HAP-1 (cell line): ENCODE results near the gene WDR19.
"Not testable (repeated sequence)": the region's sequence is repeated elsewhere in the genome, so short reads cannot be mapped to it uniquely, and the experiment has no call there.

Experiments
- DNase-seq, 2 experiments: peaks; one replicate each; pipeline ENCODE4 v3.0.0-alpha.2; 2016 to 2020; ENCODE audit warnings: low spot score in 2 of 2
- H3K27me3 ChIP-seq: fragments of 250-450 bp; sonication (Bioruptor Pico); 2 replicates; pipeline ENCODE4 v1.5.1; 2020; ENCODE audit warnings: low read depth, mild to moderate bottlenecking, moderate library complexity
- H3K36me3 ChIP-seq: fragments of 250-450 bp; sonication (Bioruptor Pico); replicated peaks from 2 replicates; pipeline ENCODE4 v1.5.1; 2020; ENCODE audit warnings: mild to moderate bottlenecking
- H3K4me1 ChIP-seq: fragments of 250-450 bp; sonication (Bioruptor Pico); 2 replicates; pipeline ENCODE4 v1.5.1; 2020; ENCODE audit warnings: mild to moderate bottlenecking
- H3K4me3 ChIP-seq: fragments of 250-450 bp; sonication (Bioruptor Pico); 2 replicates; pipeline ENCODE4 v1.5.1; 2020; ENCODE audit warnings: mild to moderate bottlenecking, moderate library complexity
- H3K9me3 ChIP-seq: fragments of 250-450 bp; sonication (Bioruptor Pico); 2 replicates; pipeline ENCODE4 v1.5.1; 2020; ENCODE audit warnings: mild to moderate bottlenecking, moderate library complexity
- in situ Hi-C: fragments of 300-500 bp; cut with MboI; formaldehyde crosslinking; loops from 3 replicates; pipeline ENCODE4 v1.14.3; 2020; ENCODE audit warnings: low sequenced_read_pairs, inconsistent platforms, mixed read lengths

Gene WDR19

DNA sequence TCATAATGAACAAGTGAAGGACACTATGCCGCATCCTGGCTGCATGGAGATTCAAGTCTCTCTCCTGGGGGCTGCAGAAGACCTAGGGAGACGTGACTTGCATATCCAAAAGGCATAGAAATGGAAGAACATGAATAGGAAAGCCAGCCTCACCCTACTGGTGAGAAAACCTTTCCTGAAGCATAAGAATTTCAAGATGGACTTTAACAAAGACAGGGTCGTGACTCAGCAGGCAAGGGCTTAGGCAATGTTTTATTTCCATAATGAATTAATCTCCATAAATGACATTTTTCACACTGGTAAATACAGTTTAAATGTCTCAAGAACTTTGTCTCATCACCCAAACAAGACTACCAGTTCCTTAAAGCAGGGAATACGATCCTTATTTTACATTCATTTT lies 104.9 kb downstream of the WDR19 start:
- Histone ChIP-seq H3K27me3 (no peaks in the 10 kb centered on the region), H3K36me3 (peaks cover 39% of the 10 kb centered on the region), H3K4me1 (no peaks in the 10 kb centered on the region), H3K4me3 (no peak overlapping the region), H3K9me3 (no peaks in the 10 kb centered on the region)
- in situ Hi-C loops, result no loop called here
- DNase-seq, result no peak

DNA sequence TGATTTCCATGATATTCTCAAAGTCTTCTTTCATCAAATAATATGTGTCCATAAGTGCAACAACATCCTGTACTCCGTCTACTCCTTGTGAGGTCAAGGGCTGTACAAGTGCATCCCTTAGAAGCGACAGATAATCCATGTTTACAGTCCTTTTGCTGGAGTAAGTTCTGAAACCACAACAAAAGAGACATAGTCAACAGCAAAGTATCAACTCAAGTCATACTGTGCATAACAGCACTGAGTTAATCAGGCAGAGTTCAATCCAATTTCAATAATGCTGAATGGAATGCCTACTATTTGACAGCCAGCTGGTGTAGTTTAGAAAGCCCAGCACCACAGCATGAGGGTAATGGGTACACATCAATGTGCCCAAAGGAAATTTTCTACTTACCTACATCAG lies 109.4 kb downstream of the WDR19 start:
- H3K4me3 ChIP-seq, result no peak overlapping the region
- H3K36me3 ChIP-seq, result peaks cover 58% of the 10 kb centered on the region
- no peaks in the 10 kb centered on the region for H3K27me3 ChIP-seq
- in situ Hi-C loops, result no loop called here
- H3K4me1 ChIP-seq, result no peaks in the 10 kb centered on the region
- no peaks in the 10 kb centered on the region for H3K9me3 ChIP-seq
- no peak for DNase-seq

- peaks cover 54% of the 10 kb centered on the region for H3K36me3 ChIP-seq
- in situ Hi-C loops, DNase-seq, H3K27me3 ChIP-seq, H3K4me3 ChIP-seq, H3K9me3 ChIP-seq, H3K4me1 ChIP-seq: not testable (repeated sequence)
Measured at GRCh38 chr4:39292433-39292832, 110.1 kb downstream of the WDR19 start.

- no peaks in the 10 kb centered on the region for H3K27me3 ChIP-seq
- H3K4me1 ChIP-seq, result no peaks in the 10 kb centered on the region
- in situ Hi-C loops, result no loop called here
- no peak for DNase-seq
- peaks cover 56% of the 10 kb centered on the region for H3K36me3 ChIP-seq
- no peak overlapping the region for H3K4me3 ChIP-seq
- no peaks in the 10 kb centered on the region for H3K9me3 ChIP-seq
Measured at GRCh38 chr4:39295784-39296183, 113.5 kb downstream of the WDR19 start.

GRCh38 chr4:39302901-39303300 lies 120.6 kb downstream of the WDR19 start:
- peaks cover 23% of the 10 kb centered on the region for H3K36me3 ChIP-seq

GRCh38 chr4:39303871-39304270 lies 121.5 kb downstream of the WDR19 start:
- in situ Hi-C loops, result no loop called here
- no peak for DNase-seq
- Histone ChIP-seq H3K4me1 (peaks cover 10% of the 10 kb centered on the region), H3K27me3 (no peaks in the 10 kb centered on the region), H3K36me3 (peaks cover 29% of the 10 kb centered on the region), H3K9me3 (no peaks in the 10 kb centered on the region), H3K4me3 (no peak overlapping the region)

More at GRCh38 chr4:39302901-39303300, 120.6 kb downstream of the WDR19 start:
- no peak for DNase-seq
- in situ Hi-C loops, result no loop called here
- H3K27me3 ChIP-seq, result no peaks in the 10 kb centered on the region
- no peaks in the 10 kb centered on the region for H3K9me3 ChIP-seq
- H3K4me3 ChIP-seq, result no peak overlapping the region
- peaks cover 10% of the 10 kb centered on the region for H3K4me1 ChIP-seq

DNA sequence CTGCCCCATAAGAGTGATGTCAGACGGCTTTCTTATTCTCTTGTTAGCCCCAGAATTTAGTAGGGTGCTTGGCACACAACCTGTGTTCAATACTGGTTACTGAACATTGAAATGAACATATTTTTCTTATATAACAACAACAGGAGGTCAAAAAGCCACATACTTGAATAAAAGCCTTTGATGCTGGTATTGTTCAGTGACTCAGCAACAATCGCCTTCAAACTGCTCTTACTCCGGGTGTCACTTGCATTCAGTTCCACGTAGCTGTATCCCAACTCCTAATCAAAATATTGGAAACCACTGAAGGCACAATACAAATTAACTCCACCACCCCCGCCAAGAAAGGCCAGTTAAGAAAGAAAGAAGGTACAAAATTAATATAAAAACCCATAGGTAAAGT lies 122.3 kb downstream of the WDR19 start:
- in situ Hi-C loops, result no loop called here
- Histone ChIP-seq H3K4me1 (peaks cover 10% of the 10 kb centered on the region), H3K4me3 (no peak overlapping the region), H3K36me3 (peaks cover 28% of the 10 kb centered on the region), H3K9me3 (no peaks in the 10 kb centered on the region), H3K27me3 (no peaks in the 10 kb centered on the region)
- DNase-seq, result no peak

DNA sequence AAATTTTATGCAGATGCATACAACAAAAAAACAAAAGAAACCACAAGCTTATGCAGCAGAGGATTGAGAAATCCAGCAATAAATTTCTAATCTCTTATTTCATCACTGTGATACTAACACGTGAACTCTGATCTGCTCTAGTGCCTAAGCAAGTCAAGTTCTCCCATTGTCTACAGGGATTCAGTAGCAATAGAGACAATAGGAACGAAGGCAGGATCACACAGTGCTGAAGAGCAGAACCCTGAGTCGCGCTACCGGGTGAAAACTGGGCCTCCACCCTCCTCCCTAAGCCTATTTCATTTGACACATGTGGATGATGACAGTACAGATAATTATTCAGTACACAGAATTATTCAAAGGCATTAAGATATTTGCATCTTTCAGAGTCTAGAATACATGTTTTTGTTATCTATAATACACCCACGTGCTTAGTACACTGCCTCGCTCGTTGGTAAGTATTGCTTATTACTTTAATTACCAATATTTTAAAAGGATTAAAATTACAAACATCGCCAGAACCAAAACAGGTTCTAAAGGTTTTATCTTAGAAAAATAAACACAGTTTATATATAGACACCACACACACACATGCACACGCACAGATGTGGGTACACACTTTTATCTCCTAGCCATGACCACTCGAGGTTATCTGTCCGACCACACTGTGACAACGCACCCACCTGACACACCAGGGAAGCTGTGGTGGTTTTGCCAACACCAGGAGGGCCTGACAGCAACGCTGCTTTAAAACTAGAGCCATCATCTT lies 123.8 kb downstream of the WDR19 start:
- H3K4me1 ChIP-seq, result peaks cover 10% of the 10 kb centered on the region
- DNase-seq, result peak; percentile 62 to 74
- peaks cover 29% of the 10 kb centered on the region for H3K36me3 ChIP-seq
- in situ Hi-C loops, result no loop called here
- H3K9me3 ChIP-seq, result no peaks in the 10 kb centered on the region
- H3K27me3 ChIP-seq, result no peaks in the 10 kb centered on the region
- H3K4me3 ChIP-seq, result no peak overlapping the region

DNA sequence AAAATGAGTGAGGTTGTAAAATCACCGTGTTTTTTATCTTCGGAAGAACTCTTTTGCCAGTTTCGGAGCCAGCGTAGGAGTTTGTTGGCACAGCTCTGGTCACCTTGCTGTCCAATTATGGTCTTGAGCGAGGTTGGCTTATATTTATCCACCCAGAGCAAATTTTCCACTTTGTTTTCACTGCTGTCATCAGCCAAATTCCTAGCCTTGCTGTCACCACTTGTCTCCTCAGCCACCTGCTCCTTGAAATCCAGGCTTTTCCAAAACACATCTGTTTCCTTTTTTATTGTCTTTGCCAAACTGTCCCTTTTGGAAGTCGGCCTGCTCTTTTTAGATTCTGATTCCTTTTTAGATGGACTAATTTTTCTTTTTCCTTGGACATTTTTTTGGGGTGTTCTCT lies 126.3 kb downstream of the WDR19 start:
- in situ Hi-C loops, result no loop called here
- Histone ChIP-seq H3K4me1 (peaks cover 10% of the 10 kb centered on the region), H3K4me3 (no peak overlapping the region), H3K27me3 (no peaks in the 10 kb centered on the region), H3K9me3 (no peaks in the 10 kb centered on the region), H3K36me3 (peaks cover 42% of the 10 kb centered on the region)
- DNase-seq, result no peak

GRCh38 chr4:39312816-39313215 lies 130.5 kb downstream of the WDR19 start:
- no peak for DNase-seq
- H3K27me3 ChIP-seq, result no peaks in the 10 kb centered on the region
- H3K36me3 ChIP-seq, result peaks cover 57% of the 10 kb centered on the region
- H3K9me3 ChIP-seq, result no peaks in the 10 kb centered on the region
- in situ Hi-C loops, result no loop called here
- H3K4me1 ChIP-seq, result no peaks in the 10 kb centered on the region
- no peak overlapping the region for H3K4me3 ChIP-seq

GRCh38 chr4:39319676-39320075 lies 137.3 kb downstream of the WDR19 start:
- H3K4me1 ChIP-seq, result peaks cover 6% of the 10 kb centered on the region
- no peak overlapping the region for H3K4me3 ChIP-seq
- no peaks in the 10 kb centered on the region for H3K27me3 ChIP-seq
- peaks cover 30% of the 10 kb centered on the region for H3K36me3 ChIP-seq
- no peak for DNase-seq
- no peaks in the 10 kb centered on the region for H3K9me3 ChIP-seq
- in situ Hi-C loops, result no loop called here

GRCh38 chr4:39320381-39321115 lies 138.2 kb downstream of the WDR19 start:
- H3K27me3 ChIP-seq, result no peaks in the 10 kb centered on the region
- H3K36me3 ChIP-seq, result peaks cover 37% of the 10 kb centered on the region
- peak in 1 of 2 experiments; percentile 5 for DNase-seq
- no peaks in the 10 kb centered on the region for H3K9me3 ChIP-seq
- peaks cover 6% of the 10 kb centered on the region for H3K4me1 ChIP-seq
- no peak overlapping the region for H3K4me3 ChIP-seq
- in situ Hi-C loops, result no loop called here

- in situ Hi-C loops, result no loop called here
Measured at GRCh38 chr4:39323821-39324220, 141.5 kb downstream of the WDR19 start.

GRCh38 chr4:39324446-39324845 lies 142.1 kb downstream of the WDR19 start:
- in situ Hi-C loops, result no loop called here
- Histone ChIP-seq H3K4me3 (no peak overlapping the region), H3K27me3 (no peaks in the 10 kb centered on the region), H3K4me1 (peaks cover 6% of the 10 kb centered on the region), H3K9me3 (no peaks in the 10 kb centered on the region), H3K36me3 (peaks cover 30% of the 10 kb centered on the region)
- no peak for DNase-seq

More at GRCh38 chr4:39323821-39324220, 141.5 kb downstream of the WDR19 start:
- H3K27me3 ChIP-seq, result no peaks in the 10 kb centered on the region
- H3K36me3 ChIP-seq, result peaks cover 31% of the 10 kb centered on the region
- DNase-seq, result no peak
- H3K4me1 ChIP-seq, result peaks cover 6% of the 10 kb centered on the region
- no peaks in the 10 kb centered on the region for H3K9me3 ChIP-seq
- H3K4me3 ChIP-seq, result no peak overlapping the region
